ENCODE data around the gene LBH. TPM values are rescaled to one million over a fixed set of nuclear protein-coding genes. Genes with fewer than 3 reads are reported as not detected.

LBH gene
- total and polyA plus RNA-seq, 2 of the 13 experiments (the other 11 are each of a cell fraction or from before 2014, with no cell fraction given), result 0.09 to 0.25 TPM

DNA sequence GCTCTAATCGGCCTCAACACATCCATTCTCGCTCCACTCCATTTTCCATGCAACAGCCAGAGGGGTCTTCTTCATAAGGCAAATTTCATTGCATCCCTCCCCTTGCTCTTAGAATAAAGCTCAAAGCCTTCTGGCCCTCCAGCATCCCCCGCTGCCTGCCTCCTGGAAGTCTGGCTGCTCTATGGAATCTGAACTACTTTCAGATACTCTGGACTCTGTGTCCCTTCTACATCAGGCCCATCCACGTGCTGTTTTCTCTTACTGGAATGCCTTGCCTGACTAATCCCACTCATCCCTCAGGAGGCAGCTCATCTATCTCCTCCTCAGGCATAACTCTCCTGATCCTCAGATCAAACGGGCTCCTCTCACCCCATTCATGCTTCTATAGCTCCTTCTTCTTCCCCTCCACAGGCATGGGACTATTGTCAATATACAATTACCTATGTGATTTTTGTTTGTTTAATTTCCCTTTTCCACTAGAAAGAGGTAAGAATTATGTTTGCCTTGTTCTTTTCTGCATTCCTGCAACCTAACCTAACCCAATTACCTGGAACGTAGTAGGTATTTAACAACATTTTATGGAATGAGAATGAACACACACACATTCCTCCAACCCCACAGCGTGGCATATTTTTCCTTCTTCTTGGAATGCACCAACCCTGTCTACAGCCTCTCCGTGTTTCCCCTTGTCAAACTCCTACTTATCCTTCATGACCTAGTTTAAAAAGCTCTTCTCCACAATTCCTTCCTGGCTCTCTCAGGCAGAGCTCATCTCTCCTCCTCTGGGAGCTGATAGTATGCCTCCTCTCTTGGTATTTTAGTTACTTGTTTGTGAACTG is 49.5 kb downstream of the LBH start (continued):
- TF ChIP-seq, protein P1, sequence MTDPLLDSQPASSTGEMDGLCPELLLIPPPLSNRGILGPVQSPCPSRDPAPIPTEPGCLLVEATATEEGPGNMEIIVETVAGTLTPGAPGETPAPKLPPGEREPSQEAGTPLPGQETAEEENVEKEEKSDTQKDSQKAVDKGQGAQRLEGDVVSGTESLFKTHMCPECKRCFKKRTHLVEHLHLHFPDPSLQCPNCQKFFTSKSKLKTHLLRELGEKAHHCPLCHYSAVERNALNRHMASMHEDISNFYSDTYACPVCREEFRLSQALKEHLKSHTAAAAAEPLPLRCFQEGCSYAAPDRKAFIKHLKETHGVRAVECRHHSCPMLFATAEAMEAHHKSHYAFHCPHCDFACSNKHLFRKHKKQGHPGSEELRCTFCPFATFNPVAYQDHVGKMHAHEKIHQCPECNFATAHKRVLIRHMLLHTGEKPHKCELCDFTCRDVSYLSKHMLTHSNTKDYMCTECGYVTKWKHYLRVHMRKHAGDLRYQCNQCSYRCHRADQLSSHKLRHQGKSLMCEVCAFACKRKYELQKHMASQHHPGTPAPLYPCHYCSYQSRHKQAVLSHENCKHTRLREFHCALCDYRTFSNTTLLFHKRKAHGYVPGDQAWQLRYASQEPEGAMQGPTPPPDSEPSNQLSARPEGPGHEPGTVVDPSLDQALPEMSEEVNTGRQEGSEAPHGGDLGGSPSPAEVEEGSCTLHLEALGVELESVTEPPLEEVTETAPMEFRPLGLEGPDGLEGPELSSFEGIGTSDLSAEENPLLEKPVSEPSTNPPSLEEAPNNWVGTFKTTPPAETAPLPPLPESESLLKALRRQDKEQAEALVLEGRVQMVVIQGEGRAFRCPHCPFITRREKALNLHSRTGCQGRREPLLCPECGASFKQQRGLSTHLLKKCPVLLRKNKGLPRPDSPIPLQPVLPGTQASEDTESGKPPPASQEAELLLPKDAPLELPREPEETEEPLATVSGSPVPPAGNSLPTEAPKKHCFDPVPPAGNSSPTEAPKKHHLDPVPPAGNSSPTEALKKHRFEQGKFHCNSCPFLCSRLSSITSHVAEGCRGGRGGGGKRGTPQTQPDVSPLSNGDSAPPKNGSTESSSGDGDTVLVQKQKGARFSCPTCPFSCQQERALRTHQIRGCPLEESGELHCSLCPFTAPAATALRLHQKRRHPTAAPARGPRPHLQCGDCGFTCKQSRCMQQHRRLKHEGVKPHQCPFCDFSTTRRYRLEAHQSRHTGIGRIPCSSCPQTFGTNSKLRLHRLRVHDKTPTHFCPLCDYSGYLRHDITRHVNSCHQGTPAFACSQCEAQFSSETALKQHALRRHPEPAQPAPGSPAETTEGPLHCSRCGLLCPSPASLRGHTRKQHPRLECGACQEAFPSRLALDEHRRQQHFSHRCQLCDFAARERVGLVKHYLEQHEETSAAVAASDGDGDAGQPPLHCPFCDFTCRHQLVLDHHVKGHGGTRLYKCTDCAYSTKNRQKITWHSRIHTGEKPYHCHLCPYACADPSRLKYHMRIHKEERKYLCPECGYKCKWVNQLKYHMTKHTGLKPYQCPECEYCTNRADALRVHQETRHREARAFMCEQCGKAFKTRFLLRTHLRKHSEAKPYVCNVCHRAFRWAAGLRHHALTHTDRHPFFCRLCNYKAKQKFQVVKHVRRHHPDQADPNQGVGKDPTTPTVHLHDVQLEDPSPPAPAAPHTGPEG (CRISPR knock-in tag; IDR thresholded peaks at IDR 0.05), result no peak
- no peak for TF ChIP-seq KMT2B (CRISPR knock-in tag; IDR thresholded peaks at IDR 0.05)
- TF ChIP-seq, protein P2, sequence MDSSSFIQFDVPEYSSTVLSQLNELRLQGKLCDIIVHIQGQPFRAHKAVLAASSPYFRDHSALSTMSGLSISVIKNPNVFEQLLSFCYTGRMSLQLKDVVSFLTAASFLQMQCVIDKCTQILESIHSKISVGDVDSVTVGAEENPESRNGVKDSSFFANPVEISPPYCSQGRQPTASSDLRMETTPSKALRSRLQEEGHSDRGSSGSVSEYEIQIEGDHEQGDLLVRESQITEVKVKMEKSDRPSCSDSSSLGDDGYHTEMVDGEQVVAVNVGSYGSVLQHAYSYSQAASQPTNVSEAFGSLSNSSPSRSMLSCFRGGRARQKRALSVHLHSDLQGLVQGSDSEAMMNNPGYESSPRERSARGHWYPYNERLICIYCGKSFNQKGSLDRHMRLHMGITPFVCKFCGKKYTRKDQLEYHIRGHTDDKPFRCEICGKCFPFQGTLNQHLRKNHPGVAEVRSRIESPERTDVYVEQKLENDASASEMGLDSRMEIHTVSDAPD (CRISPR knock-in tag; IDR thresholded peaks at IDR 0.05), result no peak
- no peak for TF ChIP-seq SRY (CRISPR knock-in tag; IDR thresholded peaks at IDR 0.05)
